ENCODE data around the gene UNC5B. TPM values are rescaled to one million over a fixed set of nuclear protein-coding genes. Genes with fewer than 3 reads are reported as not detected.

Gene UNC5B
- polyA plus RNA-seq, 3 donors from 2014 or later, result 0.06 to 0.34 TPM; not detected in 1

- Mint-ChIP-seq H3K27ac (no peak overlapping the region), H3K4me1 (peaks cover 5 to 6% of the 10 kb centered on the region in 2 donors), H3K9me3 (no peaks in the 10 kb centered on the region), H3K27me3 (ENCODE audit: low read depth in 3 of 3) (peaks cover 0 to 23% (median 4%) of the 10 kb centered on the region in 3 donors), H3K4me3 (no peak overlapping the region), H3K36me3 (no peaks in the 10 kb centered on the region)
- DNase-seq, result no peak
Measured at GRCh38 chr10:71221586-71222202, 9.3 kb downstream of the UNC5B start.

- no peak overlapping the region for H3K4me3 Mint-ChIP-seq
- DNase-seq, result no peak
- peaks cover 0 to 21% (median 4%) of the 10 kb centered on the region in 3 donors for H3K27me3 Mint-ChIP-seq (ENCODE audit: low read depth in 3 of 3)
- no peak overlapping the region for H3K27ac Mint-ChIP-seq
- H3K36me3 Mint-ChIP-seq, result no peaks in the 10 kb centered on the region
- H3K9me3 Mint-ChIP-seq, result no peaks in the 10 kb centered on the region
- H3K4me1 Mint-ChIP-seq, result peaks cover 4 to 5% of the 10 kb centered on the region in 2 donors
Measured at GRCh38 chr10:71222601-71223346, 10.4 kb downstream of the UNC5B start.

- no peak overlapping the region for H3K4me3 Mint-ChIP-seq
- H3K36me3 Mint-ChIP-seq, result no peaks in the 10 kb centered on the region
- peaks cover 0 to 17% (median 4%) of the 10 kb centered on the region in 3 donors for H3K27me3 Mint-ChIP-seq (ENCODE audit: low read depth in 3 of 3)
- no peaks in the 10 kb centered on the region for H3K9me3 Mint-ChIP-seq
- H3K4me1 Mint-ChIP-seq, result no peaks in the 10 kb centered on the region
- no peak for DNase-seq
- H3K27ac Mint-ChIP-seq, result no peak overlapping the region
Measured at GRCh38 chr10:71223347-71224058, 11.1 kb downstream of the UNC5B start.

- DNase-seq, result no peak
- Mint-ChIP-seq H3K27me3 (ENCODE audit: low read depth in 3 of 3) (peaks cover 0 to 14% (median 2%) of the 10 kb centered on the region in 3 donors), H3K36me3 (no peaks in the 10 kb centered on the region), H3K4me3 (no peak overlapping the region), H3K9me3 (no peaks in the 10 kb centered on the region), H3K27ac (no peak overlapping the region), H3K4me1 (no peaks in the 10 kb centered on the region)
Measured at GRCh38 chr10:71225291-71226058, 13.1 kb downstream of the UNC5B start.

- no peaks in the 10 kb centered on the region for H3K9me3 Mint-ChIP-seq
- no peaks in the 10 kb centered on the region for H3K36me3 Mint-ChIP-seq
- DNase-seq, result no peak
- H3K4me3 Mint-ChIP-seq, result no peak overlapping the region
- H3K27me3 Mint-ChIP-seq (ENCODE audit: low read depth in 3 of 3), result peaks cover 0 to 5% (median 0%) of the 10 kb centered on the region in 3 donors
- H3K4me1 Mint-ChIP-seq, result no peaks in the 10 kb centered on the region
- no peak overlapping the region for H3K27ac Mint-ChIP-seq
Measured at GRCh38 chr10:71228875-71229675, 16.7 kb downstream of the UNC5B start.

GRCh38 chr10:71229726-71230655 lies 17.6 kb downstream of the UNC5B start:
- Mint-ChIP-seq H3K4me1 (no peaks in the 10 kb centered on the region), H3K27me3 (ENCODE audit: low read depth in 3 of 3) (peaks cover 0 to 5% (median 0%) of the 10 kb centered on the region in 3 donors), H3K27ac (no peak overlapping the region), H3K4me3 (no peak overlapping the region), H3K36me3 (no peaks in the 10 kb centered on the region), H3K9me3 (no peaks in the 10 kb centered on the region)
- DNase-seq, result no peak

- DNase-seq, result no peak
- H3K9me3 Mint-ChIP-seq, result no peaks in the 10 kb centered on the region
- no peaks in the 10 kb centered on the region for H3K4me1 Mint-ChIP-seq
- peaks cover 0 to 1% (median 0%) of the 10 kb centered on the region in 3 donors for H3K27me3 Mint-ChIP-seq (ENCODE audit: low read depth in 3 of 3)
- H3K4me3 Mint-ChIP-seq, result no peak overlapping the region
- H3K27ac Mint-ChIP-seq, result no peak overlapping the region
- H3K36me3 Mint-ChIP-seq, result no peaks in the 10 kb centered on the region
Measured at GRCh38 chr10:71230656-71231025, 18.3 kb downstream of the UNC5B start.

GRCh38 chr10:71231206-71231605 lies 18.8 kb downstream of the UNC5B start:
- no peak for DNase-seq
- H3K9me3 Mint-ChIP-seq, result no peaks in the 10 kb centered on the region
- no peak overlapping the region for H3K4me3 Mint-ChIP-seq
- H3K4me1 Mint-ChIP-seq, result no peaks in the 10 kb centered on the region
- H3K27me3 Mint-ChIP-seq (ENCODE audit: low read depth in 3 of 3), result no peaks in the 10 kb centered on the region
- H3K36me3 Mint-ChIP-seq, result no peaks in the 10 kb centered on the region
- H3K27ac Mint-ChIP-seq, result no peak overlapping the region

GRCh38 chr10:71232089-71232998 lies 20.0 kb downstream of the UNC5B start:
- H3K27ac Mint-ChIP-seq, result no peak overlapping the region
- no peak overlapping the region for H3K4me3 Mint-ChIP-seq
- DNase-seq, result no peak
- H3K27me3 Mint-ChIP-seq (ENCODE audit: low read depth in 3 of 3), result no peaks in the 10 kb centered on the region
- H3K36me3 Mint-ChIP-seq, result no peaks in the 10 kb centered on the region
- no peaks in the 10 kb centered on the region for H3K9me3 Mint-ChIP-seq
- H3K4me1 Mint-ChIP-seq, result no peaks in the 10 kb centered on the region

GRCh38 chr10:71233482-71233892 lies 21.1 kb downstream of the UNC5B start:
- Mint-ChIP-seq H3K27ac (no peak overlapping the region), H3K9me3 (no peaks in the 10 kb centered on the region), H3K27me3 (ENCODE audit: low read depth in 3 of 3) (no peaks in the 10 kb centered on the region), H3K4me1 (no peaks in the 10 kb centered on the region), H3K36me3 (no peaks in the 10 kb centered on the region), H3K4me3 (no peak overlapping the region)
- no peak for DNase-seq

- H3K4me1 Mint-ChIP-seq, result no peaks in the 10 kb centered on the region
- H3K36me3 Mint-ChIP-seq, result no peaks in the 10 kb centered on the region
- H3K4me3 Mint-ChIP-seq, result no peak overlapping the region
- no peak for DNase-seq
- H3K27me3 Mint-ChIP-seq (ENCODE audit: low read depth in 3 of 3), result peaks cover 0 to 4% (median 0%) of the 10 kb centered on the region in 3 donors
- H3K27ac Mint-ChIP-seq, result no peak overlapping the region
- H3K9me3 Mint-ChIP-seq, result no peaks in the 10 kb centered on the region
Measured at GRCh38 chr10:71234004-71234894, 21.9 kb downstream of the UNC5B start.
